HepG2 (cell line): Measurements from ENCODE around the gene GCN1. TPM values are rescaled to one million over a fixed set of nuclear protein-coding genes. Genes with fewer than 3 reads are reported as not detected.

Source experiments
- BORCS8-MEF2B ChIP-seq: sonication (generic); formaldehyde crosslinking; IDR thresholded peaks from 2 replicates; pipeline ENCODE4 v1.8.0; 2022; ENCODE audit warnings: mild to moderate bottlenecking, missing genetic modification reagents
- DR1 ChIP-seq: sonication (generic); formaldehyde crosslinking; IDR thresholded peaks from 2 replicates; pipeline ENCODE4 v1.8.0; 2021; ENCODE audit warnings: mild to moderate bottlenecking, missing genetic modification reagents, inconsistent platforms
- GATA4 ChIP-seq: sonication (generic); IDR thresholded peaks from 2 replicates; pipeline ENCODE4 v1.6.1; 2016; ENCODE audit warnings: antibody characterized with exemption, low read depth, borderline replicate concordance
- KDM5A ChIP-seq: fragments of 200-600 bp; sonication (generic); IDR thresholded peaks from 2 replicates; pipeline ENCODE4 v1.7.0; 2018; ENCODE audit warnings: antibody characterized with exemption, mild to moderate bottlenecking, low read length, borderline replicate concordance
- PITX1 ChIP-seq: sonication (generic); formaldehyde crosslinking; IDR thresholded peaks from 2 replicates; pipeline ENCODE4 v1.5.1; 2020; ENCODE audit warnings: mild to moderate bottlenecking, missing genetic modification reagents
- POLR2A ChIP-seq, 2 experiments: IDR thresholded peaks; 2 replicates each; pipeline ENCODE4 v1.6.1; 2011; ENCODE audit warnings: low read depth in 2 of 2, low read length in 2 of 2, mild to moderate bottlenecking in 1 of 2, moderate library complexity in 1 of 2; ENCODE audit not compliant: insufficient read depth in 1 of 2
- RXRB ChIP-seq: IDR thresholded peaks from 2 replicates; pipeline ENCODE4 v1.6.1; 2016; ENCODE audit warnings: borderline replicate concordance, missing genetic modification reagents, missing compliant biosample characterization
- SAFB2 ChIP-seq: sonication (generic); formaldehyde crosslinking; IDR thresholded peaks from 2 replicates; pipeline ENCODE4 v1.5.1; 2020; ENCODE audit warnings: missing genetic modification reagents, low read depth, mild to moderate bottlenecking, borderline replicate concordance
- SALL1 ChIP-seq: sonication (generic); formaldehyde crosslinking; IDR thresholded peaks from 2 replicates; pipeline ENCODE4 v1.8.0; 2022; ENCODE audit warnings: mild to moderate bottlenecking, missing genetic modification reagents
- ZNF101 ChIP-seq: sonication (generic); formaldehyde crosslinking; IDR thresholded peaks from 2 replicates; pipeline ENCODE4 v1.4.0; 2020; ENCODE audit warnings: mild to moderate bottlenecking, low read depth, missing genetic modification reagents, borderline replicate concordance
- ZNF253 ChIP-seq: sonication (generic); formaldehyde crosslinking; IDR thresholded peaks from 2 replicates; pipeline ENCODE4 v1.8.0; 2022; ENCODE audit warnings: mild to moderate bottlenecking, missing genetic modification reagents, borderline replicate concordance
- ZNF446 ChIP-seq: sonication (generic); formaldehyde crosslinking; IDR thresholded peaks from 2 replicates; pipeline ENCODE4 v1.5.0; 2020; ENCODE audit warnings: mild to moderate bottlenecking, missing genetic modification reagents
- ZNF572 ChIP-seq: sonication (generic); formaldehyde crosslinking; IDR thresholded peaks from 2 replicates; pipeline ENCODE4 v1.5.1; 2020; ENCODE audit warnings: mild to moderate bottlenecking, missing genetic modification reagents
- polyA plus RNA-seq, 8 experiments: library from polyadenylated mRNA; depleted of rRNA in 3 of 8; stranded (reverse) in 7 of 8; unstranded in 1 of 8; fragments of >200 nt; fragmentation: Illumina TruSeq in 4 of 8; extraction: Trizol in 4 of 8; gene quantifications; 2 replicates each; pipeline versions ENCODE4 v1.2.1 to v1.2.3, GENCODE V29; 2011 to 2016; ENCODE audit warnings: low read depth in 4 of 8, missing spikeins in 1 of 8, mixed read lengths in 1 of 8; ENCODE audit not compliant: insufficient read depth in 1 of 8
- total RNA-seq, 5 experiments: library from RNA; depleted of rRNA; stranded (reverse); fragments of >200 nt; fragmentation: Illumina TruSeq; extraction: Trizol; gene quantifications; 2 replicates each; pipeline ENCODE4 v1.2.3, GENCODE V29; 2016; ENCODE audit warnings: low read depth in 1 of 5
- TF ChIP-seq, protein P1 (sequence below): IDR thresholded peaks from 2 replicates; pipeline ENCODE4 v1.6.1; 2016; ENCODE audit warnings: low read depth, missing genetic modification reagents, missing compliant biosample characterization
- TF ChIP-seq, protein P2 (sequence below): sonication (generic); formaldehyde crosslinking; IDR thresholded peaks from 2 replicates; pipeline ENCODE4 v1.8.0; 2022; ENCODE audit warnings: missing genetic modification reagents, low read depth, mild to moderate bottlenecking, borderline replicate concordance
- TF ChIP-seq, protein P3 (sequence below): sonication (generic); formaldehyde crosslinking; IDR thresholded peaks from 2 replicates; pipeline ENCODE4 v1.5.1; 2020; ENCODE audit warnings: mild to moderate bottlenecking, missing genetic modification reagents, moderate library complexity
- TF ChIP-seq, protein P4 (sequence below): IDR thresholded peaks from 2 replicates; pipeline ENCODE4 v1.6.1; 2016; ENCODE audit warnings: low read depth, control low read depth

Gene GCN1
- total and polyA plus RNA-seq, 2 of the 13 experiments (the other 11 are each of a cell fraction or from before 2014, with no cell fraction given), result 58.2 to 83.0 TPM

DNA sequence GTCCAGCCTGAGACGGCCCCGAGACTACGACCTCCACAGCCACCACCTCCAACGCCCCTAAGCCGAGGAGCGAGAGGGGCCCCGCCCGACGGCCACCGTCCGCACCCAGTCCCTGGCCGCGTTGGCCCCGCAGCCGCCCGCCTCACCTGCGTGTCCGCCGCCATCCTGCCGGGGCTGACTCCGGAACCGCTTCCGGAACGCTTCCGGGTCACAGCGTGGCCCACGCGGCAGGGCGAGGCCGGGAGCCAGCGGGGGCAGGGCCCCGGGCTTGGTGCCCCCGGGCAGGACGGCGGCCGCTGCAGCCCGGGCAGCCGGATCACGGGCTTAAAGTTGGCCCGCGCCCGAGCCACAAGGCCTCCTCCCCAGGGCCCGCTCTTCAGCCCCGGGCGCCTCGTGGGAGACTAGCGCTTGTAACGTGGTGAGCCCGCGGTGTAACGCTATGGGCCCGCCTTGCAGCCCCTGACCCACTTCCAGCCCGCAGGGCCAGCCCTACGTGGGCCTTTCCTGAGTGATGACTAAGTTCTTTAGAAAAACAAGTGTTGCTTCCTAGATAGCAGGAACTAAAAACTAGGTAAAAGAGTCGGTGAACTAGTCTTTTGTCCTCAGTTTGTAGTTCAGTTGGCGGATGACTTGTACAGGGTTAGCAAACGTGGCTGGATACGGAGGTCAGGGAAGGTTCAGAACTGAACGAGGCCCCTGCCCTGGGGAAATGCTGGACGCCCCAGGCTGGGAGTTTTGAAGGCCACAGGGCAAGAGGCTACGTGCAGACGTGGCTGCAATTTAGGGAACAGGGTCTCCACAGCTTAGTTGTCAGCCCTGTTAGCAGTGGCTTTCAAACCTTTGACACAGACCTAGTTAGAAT is at the start of gene GCN1 (continued):
- no peak for TF ChIP-seq ZNF572 (CRISPR knock-in tag)
- TF ChIP-seq RXRB (CRISPR knock-in tag), result no peak; the same call in 1 of the 2 replicates
- TF ChIP-seq KDM5A, result peak; percentile 94
- TF ChIP-seq, protein P1, sequence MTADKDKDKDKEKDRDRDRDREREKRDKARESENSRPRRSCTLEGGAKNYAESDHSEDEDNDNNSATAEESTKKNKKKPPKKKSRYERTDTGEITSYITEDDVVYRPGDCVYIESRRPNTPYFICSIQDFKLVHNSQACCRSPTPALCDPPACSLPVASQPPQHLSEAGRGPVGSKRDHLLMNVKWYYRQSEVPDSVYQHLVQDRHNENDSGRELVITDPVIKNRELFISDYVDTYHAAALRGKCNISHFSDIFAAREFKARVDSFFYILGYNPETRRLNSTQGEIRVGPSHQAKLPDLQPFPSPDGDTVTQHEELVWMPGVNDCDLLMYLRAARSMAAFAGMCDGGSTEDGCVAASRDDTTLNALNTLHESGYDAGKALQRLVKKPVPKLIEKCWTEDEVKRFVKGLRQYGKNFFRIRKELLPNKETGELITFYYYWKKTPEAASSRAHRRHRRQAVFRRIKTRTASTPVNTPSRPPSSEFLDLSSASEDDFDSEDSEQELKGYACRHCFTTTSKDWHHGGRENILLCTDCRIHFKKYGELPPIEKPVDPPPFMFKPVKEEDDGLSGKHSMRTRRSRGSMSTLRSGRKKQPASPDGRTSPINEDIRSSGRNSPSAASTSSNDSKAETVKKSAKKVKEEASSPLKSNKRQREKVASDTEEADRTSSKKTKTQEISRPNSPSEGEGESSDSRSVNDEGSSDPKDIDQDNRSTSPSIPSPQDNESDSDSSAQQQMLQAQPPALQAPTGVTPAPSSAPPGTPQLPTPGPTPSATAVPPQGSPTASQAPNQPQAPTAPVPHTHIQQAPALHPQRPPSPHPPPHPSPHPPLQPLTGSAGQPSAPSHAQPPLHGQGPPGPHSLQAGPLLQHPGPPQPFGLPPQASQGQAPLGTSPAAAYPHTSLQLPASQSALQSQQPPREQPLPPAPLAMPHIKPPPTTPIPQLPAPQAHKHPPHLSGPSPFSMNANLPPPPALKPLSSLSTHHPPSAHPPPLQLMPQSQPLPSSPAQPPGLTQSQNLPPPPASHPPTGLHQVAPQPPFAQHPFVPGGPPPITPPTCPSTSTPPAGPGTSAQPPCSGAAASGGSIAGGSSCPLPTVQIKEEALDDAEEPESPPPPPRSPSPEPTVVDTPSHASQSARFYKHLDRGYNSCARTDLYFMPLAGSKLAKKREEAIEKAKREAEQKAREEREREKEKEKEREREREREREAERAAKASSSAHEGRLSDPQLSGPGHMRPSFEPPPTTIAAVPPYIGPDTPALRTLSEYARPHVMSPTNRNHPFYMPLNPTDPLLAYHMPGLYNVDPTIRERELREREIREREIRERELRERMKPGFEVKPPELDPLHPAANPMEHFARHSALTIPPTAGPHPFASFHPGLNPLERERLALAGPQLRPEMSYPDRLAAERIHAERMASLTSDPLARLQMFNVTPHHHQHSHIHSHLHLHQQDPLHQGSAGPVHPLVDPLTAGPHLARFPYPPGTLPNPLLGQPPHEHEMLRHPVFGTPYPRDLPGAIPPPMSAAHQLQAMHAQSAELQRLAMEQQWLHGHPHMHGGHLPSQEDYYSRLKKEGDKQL (CRISPR knock-in tag), result no peak
- TF ChIP-seq ZNF101, result 0 out of 2 replicates have a peak, but pooled peaks have one; percentile 69
- TF ChIP-seq, protein P2, sequence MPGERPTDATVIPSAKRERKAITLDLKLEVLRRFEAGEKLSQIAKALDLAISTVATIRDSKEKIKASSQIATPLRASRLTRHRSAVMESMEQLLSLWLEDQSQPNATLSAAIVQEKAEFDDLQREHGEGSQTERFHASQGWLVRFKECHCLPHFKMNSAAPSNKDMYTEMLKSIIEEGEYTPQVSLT (CRISPR knock-in tag), result no peak
- no peak; the same call in 1 of the 2 replicates for TF ChIP-seq ZNF446 (CRISPR knock-in tag)
- TF ChIP-seq POLR2A (IDR thresholded peaks at IDR 0.05; ENCODE audit: insufficient read depth in 1 of 2, low read depth in 2 of 2, low read length in 2 of 2), result peak; percentile 62 to 92
- no peak; the same call in 1 of the 2 replicates for TF ChIP-seq ZNF253
- peak; percentile 80; the same call in 1 of the 2 replicates for TF ChIP-seq DR1 (CRISPR knock-in tag)
- TF ChIP-seq, protein P3, sequence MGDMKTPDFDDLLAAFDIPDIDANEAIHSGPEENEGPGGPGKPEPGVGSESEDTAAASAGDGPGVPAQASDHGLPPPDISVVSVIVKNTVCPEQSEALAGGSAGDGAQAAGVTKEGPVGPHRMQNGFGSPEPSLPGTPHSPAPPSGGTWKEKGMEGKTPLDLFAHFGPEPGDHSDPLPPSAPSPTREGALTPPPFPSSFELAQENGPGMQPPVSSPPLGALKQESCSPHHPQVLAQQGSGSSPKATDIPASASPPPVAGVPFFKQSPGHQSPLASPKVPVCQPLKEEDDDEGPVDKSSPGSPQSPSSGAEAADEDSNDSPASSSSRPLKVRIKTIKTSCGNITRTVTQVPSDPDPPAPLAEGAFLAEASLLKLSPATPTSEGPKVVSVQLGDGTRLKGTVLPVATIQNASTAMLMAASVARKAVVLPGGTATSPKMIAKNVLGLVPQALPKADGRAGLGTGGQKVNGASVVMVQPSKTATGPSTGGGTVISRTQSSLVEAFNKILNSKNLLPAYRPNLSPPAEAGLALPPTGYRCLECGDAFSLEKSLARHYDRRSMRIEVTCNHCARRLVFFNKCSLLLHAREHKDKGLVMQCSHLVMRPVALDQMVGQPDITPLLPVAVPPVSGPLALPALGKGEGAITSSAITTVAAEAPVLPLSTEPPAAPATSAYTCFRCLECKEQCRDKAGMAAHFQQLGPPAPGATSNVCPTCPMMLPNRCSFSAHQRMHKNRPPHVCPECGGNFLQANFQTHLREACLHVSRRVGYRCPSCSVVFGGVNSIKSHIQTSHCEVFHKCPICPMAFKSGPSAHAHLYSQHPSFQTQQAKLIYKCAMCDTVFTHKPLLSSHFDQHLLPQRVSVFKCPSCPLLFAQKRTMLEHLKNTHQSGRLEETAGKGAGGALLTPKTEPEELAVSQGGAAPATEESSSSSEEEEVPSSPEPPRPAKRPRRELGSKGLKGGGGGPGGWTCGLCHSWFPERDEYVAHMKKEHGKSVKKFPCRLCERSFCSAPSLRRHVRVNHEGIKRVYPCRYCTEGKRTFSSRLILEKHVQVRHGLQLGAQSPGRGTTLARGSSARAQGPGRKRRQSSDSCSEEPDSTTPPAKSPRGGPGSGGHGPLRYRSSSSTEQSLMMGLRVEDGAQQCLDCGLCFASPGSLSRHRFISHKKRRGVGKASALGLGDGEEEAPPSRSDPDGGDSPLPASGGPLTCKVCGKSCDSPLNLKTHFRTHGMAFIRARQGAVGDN, result peak; percentile 98
- peak; percentile 86 for TF ChIP-seq SALL1
- TF ChIP-seq SAFB2, result peak; percentile 55
- peak; percentile 48; the same call in 1 of the 2 replicates for TF ChIP-seq PITX1 (CRISPR knock-in tag)
- peak; percentile 95 for TF ChIP-seq BORCS8-MEF2B (CRISPR knock-in tag)
- TF ChIP-seq, protein P4, sequence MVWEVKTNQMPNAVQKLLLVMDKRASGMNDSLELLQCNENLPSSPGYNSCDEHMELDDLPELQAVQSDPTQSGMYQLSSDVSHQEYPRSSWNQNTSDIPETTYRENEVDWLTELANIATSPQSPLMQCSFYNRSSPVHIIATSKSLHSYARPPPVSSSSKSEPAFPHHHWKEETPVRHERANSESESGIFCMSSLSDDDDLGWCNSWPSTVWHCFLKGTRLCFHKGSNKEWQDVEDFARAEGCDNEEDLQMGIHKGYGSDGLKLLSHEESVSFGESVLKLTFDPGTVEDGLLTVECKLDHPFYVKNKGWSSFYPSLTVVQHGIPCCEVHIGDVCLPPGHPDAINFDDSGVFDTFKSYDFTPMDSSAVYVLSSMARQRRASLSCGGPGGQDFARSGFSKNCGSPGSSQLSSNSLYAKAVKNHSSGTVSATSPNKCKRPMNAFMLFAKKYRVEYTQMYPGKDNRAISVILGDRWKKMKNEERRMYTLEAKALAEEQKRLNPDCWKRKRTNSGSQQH, result peak; percentile 78; the same call in 1 of the 2 replicates
- TF ChIP-seq GATA4, result peak; percentile 57; the same call in 1 of the 2 replicates
